Measurements from ENCODE around the gene BRSK2. TPM values are rescaled to one million over a fixed set of nuclear protein-coding genes. Genes with fewer than 3 reads are reported as not detected.
"Not testable (repeated sequence)": the region's sequence is repeated elsewhere in the genome, so short reads cannot be mapped to it uniquely, and the experiment has no call there.

The BRSK2 gene
- total and polyA plus RNA-seq, 2 donors (not counting 1 experiment from before 2014, with no cell fraction given): 0.11 to 0.33 TPM

DNA sequence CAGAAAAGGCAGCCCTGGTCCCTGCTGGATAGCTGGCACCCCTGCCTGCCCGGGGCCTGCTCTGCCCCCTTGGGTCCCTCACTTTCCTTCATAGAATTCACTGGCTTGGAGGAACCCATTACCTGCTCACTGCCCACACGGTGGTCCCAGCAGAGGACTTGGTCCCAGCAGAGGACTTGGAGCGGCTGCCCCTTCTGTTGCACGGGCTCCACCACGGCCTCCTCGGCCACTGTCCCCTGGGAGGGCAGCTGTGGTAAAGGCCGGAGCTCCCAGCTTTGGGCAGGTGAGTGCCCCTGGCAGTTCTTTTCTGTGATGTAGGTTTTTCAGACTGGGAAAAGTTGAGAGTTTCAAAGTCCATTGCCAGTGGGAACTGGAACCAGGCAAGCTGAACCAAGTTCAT, 25.9 kb downstream of the BRSK2 start:
- Histone ChIP-seq H3K79me2 (ENCODE audit: control insufficient read depth, insufficient read depth, low read length) (no peaks in the 10 kb centered on the region), H3K36me3 (ENCODE audit: control insufficient read depth, insufficient read depth, low read length) (no peaks in the 10 kb centered on the region), H3K27me3 (ENCODE audit: control insufficient read depth, insufficient read depth, low read length) (no peaks in the 10 kb centered on the region), H4K20me1 (ENCODE audit: control insufficient read depth, extremely low read depth, insufficient read depth, low read length) (no peaks in the 10 kb centered on the region), H3K4me1 (ENCODE audit: control insufficient read depth, extremely low read depth, insufficient read depth, low read length) (no peaks in the 10 kb centered on the region), H3K9ac (ENCODE audit: insufficient read depth, low read length) (no peak overlapping the region), H3K4me2 (ENCODE audit: extremely low read depth, insufficient read depth, low read length) (no peak overlapping the region), H3K4me3 (replicated peaks in 1 of 4; ENCODE audit: control extremely low read depth in 1 of 4, insufficient read depth in 1 of 4, low read depth in 3 of 4, low read length in 4 of 4) (no peak overlapping the region), H3K27ac (ENCODE audit: insufficient read depth, low read length) (no peak overlapping the region), H2AFZ (ENCODE audit: low read length) (no peak overlapping the region), H3K9me3 (ENCODE audit: control insufficient read depth, insufficient read depth, low read depth, low read length) (no peaks in the 10 kb centered on the region)
- DNase-seq (ENCODE audit: low read depth in 2 of 2): no peak
- TF ChIP-seq, protein P1, sequence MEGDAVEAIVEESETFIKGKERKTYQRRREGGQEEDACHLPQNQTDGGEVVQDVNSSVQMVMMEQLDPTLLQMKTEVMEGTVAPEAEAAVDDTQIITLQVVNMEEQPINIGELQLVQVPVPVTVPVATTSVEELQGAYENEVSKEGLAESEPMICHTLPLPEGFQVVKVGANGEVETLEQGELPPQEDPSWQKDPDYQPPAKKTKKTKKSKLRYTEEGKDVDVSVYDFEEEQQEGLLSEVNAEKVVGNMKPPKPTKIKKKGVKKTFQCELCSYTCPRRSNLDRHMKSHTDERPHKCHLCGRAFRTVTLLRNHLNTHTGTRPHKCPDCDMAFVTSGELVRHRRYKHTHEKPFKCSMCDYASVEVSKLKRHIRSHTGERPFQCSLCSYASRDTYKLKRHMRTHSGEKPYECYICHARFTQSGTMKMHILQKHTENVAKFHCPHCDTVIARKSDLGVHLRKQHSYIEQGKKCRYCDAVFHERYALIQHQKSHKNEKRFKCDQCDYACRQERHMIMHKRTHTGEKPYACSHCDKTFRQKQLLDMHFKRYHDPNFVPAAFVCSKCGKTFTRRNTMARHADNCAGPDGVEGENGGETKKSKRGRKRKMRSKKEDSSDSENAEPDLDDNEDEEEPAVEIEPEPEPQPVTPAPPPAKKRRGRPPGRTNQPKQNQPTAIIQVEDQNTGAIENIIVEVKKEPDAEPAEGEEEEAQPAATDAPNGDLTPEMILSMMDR (conservative IDR thresholded peaks at IDR 0.05 in 1 of 2, IDR thresholded peaks at IDR 0.05 in 1 of 2; ENCODE audit: low read depth in 1 of 2, low read length in 2 of 2): no peak
- TF ChIP-seq EZH2 (IDR thresholded peaks at IDR 0.05; ENCODE audit: low read length, missing control alignments): no peak

DNA sequence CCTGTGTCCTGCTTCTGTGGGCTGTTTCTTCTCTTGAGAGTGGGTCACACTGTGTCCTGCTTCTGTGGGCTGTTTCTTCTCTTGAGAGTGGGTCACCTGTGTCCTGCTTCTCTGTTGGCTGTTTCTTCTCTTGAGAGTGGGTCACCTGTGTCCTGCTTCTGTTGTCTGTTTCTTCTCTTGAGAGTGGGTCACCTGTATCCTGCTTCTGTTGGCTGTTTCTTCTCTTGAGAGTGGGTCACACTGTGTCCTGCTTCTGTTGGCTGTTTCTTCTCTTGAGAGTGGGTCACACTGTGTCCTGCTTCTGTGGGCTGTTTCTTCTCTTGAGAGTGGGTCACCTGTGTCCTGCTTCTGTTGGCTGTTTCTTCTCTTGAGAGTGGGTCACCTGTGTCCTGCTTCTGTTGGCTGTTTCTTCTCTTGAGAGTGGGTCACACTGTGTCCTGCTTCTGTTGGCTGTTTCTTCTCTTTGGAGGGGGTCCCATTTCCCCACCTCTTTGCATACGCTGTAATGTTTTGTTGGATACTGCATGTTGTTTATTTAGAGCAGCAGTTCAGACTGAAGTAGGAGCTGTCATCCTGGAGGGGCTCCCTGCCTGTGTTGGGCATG, 28.6 kb downstream of the BRSK2 start:
- not testable (repeated sequence) for H3K4me3 ChIP-seq (replicated peaks in 1 of 4; ENCODE audit: control extremely low read depth in 1 of 4, insufficient read depth in 1 of 4, low read depth in 3 of 4, low read length in 4 of 4); H3K36me3 ChIP-seq (ENCODE audit: control insufficient read depth, insufficient read depth, low read length); H2AFZ ChIP-seq (ENCODE audit: low read length); H3K79me2 ChIP-seq (ENCODE audit: control insufficient read depth, insufficient read depth, low read length); H3K4me2 ChIP-seq (ENCODE audit: extremely low read depth, insufficient read depth, low read length); H3K27me3 ChIP-seq (ENCODE audit: control insufficient read depth, insufficient read depth, low read length); H3K4me1 ChIP-seq (ENCODE audit: control insufficient read depth, extremely low read depth, insufficient read depth, low read length); H4K20me1 ChIP-seq (ENCODE audit: control insufficient read depth, extremely low read depth, insufficient read depth, low read length); H3K9ac ChIP-seq (ENCODE audit: insufficient read depth, low read length); H3K27ac ChIP-seq (ENCODE audit: insufficient read depth, low read length); H3K9me3 ChIP-seq (ENCODE audit: control insufficient read depth, insufficient read depth, low read depth, low read length)
- DNase-seq (ENCODE audit: low read depth in 2 of 2): peak in 1 of 2 donors; percentile 14

DNA sequence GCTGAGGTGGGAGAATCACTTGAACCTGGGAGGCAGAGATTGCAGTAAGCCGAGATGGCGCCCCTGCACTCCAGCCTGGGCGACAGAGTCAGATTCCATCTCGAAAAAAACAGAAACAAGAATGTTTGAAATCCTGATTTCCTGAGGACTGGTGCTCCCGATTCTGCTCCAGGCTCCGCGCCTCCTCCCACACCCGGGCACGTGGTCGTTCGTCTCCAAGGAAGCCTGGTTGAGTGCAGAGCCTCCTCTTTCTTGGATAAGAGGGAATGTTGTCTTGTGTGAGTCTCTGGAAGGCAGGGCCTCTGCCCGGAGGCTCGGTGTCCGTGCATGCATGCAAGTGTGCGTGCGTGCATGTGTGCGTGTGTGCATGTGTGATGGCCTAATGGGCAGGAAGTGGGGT, 30.1 kb downstream of the BRSK2 start:
- Histone ChIP-seq H3K4me1 (ENCODE audit: control insufficient read depth, extremely low read depth, insufficient read depth, low read length) (no peaks in the 10 kb centered on the region), H3K9ac (ENCODE audit: insufficient read depth, low read length) (no peak overlapping the region), H3K36me3 (ENCODE audit: control insufficient read depth, insufficient read depth, low read length) (no peaks in the 10 kb centered on the region), H3K9me3 (ENCODE audit: control insufficient read depth, insufficient read depth, low read depth, low read length) (no peaks in the 10 kb centered on the region), H3K27ac (ENCODE audit: insufficient read depth, low read length) (no peak overlapping the region), H3K4me2 (ENCODE audit: extremely low read depth, insufficient read depth, low read length) (no peak overlapping the region), H3K79me2 (ENCODE audit: control insufficient read depth, insufficient read depth, low read length) (no peaks in the 10 kb centered on the region), H2AFZ (ENCODE audit: low read length) (no peak overlapping the region), H4K20me1 (ENCODE audit: control insufficient read depth, extremely low read depth, insufficient read depth, low read length) (no peaks in the 10 kb centered on the region), H3K4me3 (replicated peaks in 1 of 4; ENCODE audit: control extremely low read depth in 1 of 4, insufficient read depth in 1 of 4, low read depth in 3 of 4, low read length in 4 of 4) (no peak overlapping the region), H3K27me3 (ENCODE audit: control insufficient read depth, insufficient read depth, low read length) (no peaks in the 10 kb centered on the region)
- no peak for DNase-seq (ENCODE audit: low read depth in 2 of 2)
- TF ChIP-seq EZH2 (IDR thresholded peaks at IDR 0.05; ENCODE audit: low read length, missing control alignments): no peak

DNA sequence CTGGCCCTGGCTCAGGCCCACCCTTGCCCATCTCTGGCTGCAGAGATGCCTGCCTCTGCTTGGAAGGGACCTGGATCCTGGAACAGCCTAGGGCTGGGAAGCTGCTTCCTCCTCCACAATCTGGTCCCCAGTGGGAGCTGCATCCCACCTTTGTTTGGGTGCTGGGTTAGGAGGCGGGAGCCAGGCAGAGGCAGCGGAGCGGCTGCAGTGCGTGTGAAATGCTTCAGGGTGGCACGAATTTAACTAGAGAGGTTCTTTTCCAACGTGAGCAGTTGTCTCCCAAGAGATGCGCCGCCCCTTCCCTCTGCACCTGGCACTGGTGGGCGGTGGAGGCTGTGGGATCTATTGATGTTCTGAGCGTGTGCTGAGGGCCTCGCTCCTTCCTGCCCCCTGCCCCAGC, 31.6 kb downstream of the BRSK2 start:
- Histone ChIP-seq H3K27ac (ENCODE audit: insufficient read depth, low read length) (no peak overlapping the region), H3K79me2 (ENCODE audit: control insufficient read depth, insufficient read depth, low read length) (no peaks in the 10 kb centered on the region), H4K20me1 (ENCODE audit: control insufficient read depth, extremely low read depth, insufficient read depth, low read length) (no peaks in the 10 kb centered on the region), H3K4me1 (ENCODE audit: control insufficient read depth, extremely low read depth, insufficient read depth, low read length) (no peaks in the 10 kb centered on the region), H3K9ac (ENCODE audit: insufficient read depth, low read length) (no peak overlapping the region), H3K4me3 (replicated peaks in 1 of 4; ENCODE audit: control extremely low read depth in 1 of 4, insufficient read depth in 1 of 4, low read depth in 3 of 4, low read length in 4 of 4) (no peak overlapping the region), H2AFZ (ENCODE audit: low read length) (no peak overlapping the region), H3K27me3 (ENCODE audit: control insufficient read depth, insufficient read depth, low read length) (no peaks in the 10 kb centered on the region), H3K36me3 (ENCODE audit: control insufficient read depth, insufficient read depth, low read length) (no peaks in the 10 kb centered on the region), H3K4me2 (ENCODE audit: extremely low read depth, insufficient read depth, low read length) (no peak overlapping the region), H3K9me3 (ENCODE audit: control insufficient read depth, insufficient read depth, low read depth, low read length) (no peaks in the 10 kb centered on the region)
- DNase-seq (ENCODE audit: low read depth in 2 of 2): no peak
- TF ChIP-seq, protein P1 (conservative IDR thresholded peaks at IDR 0.05 in 1 of 2, IDR thresholded peaks at IDR 0.05 in 1 of 2; ENCODE audit: low read depth in 1 of 2, low read length in 2 of 2): no peak
- no peak for TF ChIP-seq EZH2 (IDR thresholded peaks at IDR 0.05; ENCODE audit: low read length, missing control alignments)
